GM21576 (cell line): ENCODE results near the gene RFTN1.

ENCODE experiments used
- ATAC-seq: cut with Tn5 transposase; IDR thresholded peaks from one replicate; pipeline ENCODE4 v1.9.1; 2021; ENCODE audit warnings: mild to moderate bottlenecking, moderate library complexity; ENCODE audit not compliant: unreplicated experiment

The RFTN1 gene

DNA sequence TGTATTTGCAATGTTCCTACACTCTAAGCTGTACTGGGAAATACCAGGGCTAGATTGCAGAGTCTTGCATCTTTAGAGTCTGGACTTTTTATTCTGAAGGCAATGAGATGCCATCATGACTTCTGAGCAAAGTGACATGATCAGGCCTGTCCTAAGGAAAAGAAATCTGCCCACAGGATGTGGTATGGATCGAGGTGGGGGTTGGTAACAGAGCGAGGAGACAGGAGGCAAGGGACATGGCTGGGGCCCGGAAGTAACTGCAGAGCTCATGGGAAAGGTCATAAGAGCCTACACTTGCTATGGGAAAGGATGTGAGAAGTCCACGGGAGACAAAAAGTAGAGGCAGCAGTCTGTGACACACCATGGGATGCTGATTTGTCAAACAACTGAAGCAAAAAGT is 126.9 kb downstream of the RFTN1 start:
- no peak for ATAC-seq

DNA sequence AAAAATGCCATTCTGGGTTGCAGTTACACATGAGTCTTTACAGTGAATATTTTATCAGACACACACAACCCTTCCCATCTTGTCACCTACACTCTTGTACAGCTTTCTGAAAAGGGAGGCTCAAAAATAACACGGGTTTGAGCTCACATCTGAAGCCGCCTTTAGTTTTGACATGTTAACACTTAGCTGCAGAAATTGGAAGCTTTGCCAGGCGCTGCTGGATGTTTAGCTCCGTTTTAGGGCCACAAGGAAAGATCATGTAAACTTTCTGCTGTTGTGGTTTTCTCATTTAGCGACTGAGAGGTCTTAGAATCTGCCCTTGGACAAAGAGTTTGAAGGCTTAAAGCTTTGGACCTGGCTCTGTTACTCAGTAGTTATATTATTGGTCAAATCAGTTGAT is 128.3 kb downstream of the RFTN1 start:
- no peak for ATAC-seq

DNA sequence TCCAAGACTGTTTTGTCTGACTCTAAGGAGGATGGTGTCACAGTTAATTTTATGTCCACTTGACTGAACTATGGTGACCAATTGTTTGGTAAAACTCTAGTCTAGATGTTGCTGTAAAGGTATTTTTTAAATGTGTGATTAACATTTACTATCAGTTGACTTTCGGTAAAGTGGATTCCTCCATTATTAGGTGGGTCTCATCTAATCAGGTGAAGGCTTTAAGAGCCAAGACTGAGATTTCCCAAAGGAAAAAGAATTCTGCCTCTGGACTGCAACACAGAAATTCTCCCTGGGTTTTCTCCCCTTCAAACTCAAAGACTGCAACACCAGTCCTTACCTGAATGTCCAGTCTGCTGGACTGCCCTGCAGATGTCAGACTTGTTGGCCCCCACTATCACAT is 129.6 kb downstream of the RFTN1 start:
- ATAC-seq = no peak

DNA sequence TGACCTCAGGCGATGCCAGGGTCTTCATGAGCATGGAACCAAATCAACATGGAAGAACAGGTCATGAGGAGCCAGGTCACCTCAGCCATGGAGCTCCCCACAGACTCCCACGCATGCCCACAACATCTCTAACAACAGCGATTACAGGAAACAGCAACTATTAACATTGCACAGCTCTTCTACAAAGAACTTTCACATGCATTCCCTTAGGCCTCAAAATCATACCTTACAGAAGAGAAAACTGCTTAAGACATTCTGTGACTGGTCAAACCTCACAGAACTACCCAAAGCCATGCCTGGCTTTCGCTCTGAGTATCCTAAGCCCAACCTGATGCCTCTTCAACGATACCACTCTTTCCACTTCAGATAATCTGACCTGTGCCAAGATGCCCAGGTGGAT is 130.7 kb downstream of the RFTN1 start:
- ATAC-seq = peak; percentile 33

- no peak for ATAC-seq
These were observed 132.1 kb downstream of the RFTN1 start for GRCh38 chr3:16381426-16381825.

GRCh38 chr3:16380421-16380820 is 133.1 kb downstream of the RFTN1 start:
- ATAC-seq = no peak

DNA sequence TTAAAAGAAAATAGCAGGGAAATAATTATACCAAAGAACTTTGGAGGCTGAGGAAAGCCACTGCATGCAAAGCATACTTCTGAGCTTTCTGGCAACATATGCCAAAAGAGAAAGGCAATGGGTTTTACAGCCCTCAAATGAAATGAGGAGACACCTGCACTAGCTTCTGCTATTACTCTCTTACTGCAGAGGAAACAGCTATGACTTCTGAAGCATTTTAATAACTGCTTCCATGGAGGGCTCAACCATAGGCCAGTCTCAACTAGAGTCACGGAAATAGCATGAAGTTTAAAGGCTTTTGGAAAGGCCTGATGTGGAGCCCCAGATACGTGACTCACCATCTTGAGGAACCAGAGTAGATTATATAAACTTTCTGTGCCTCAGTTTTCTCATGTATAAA is 133.7 kb downstream of the RFTN1 start:
- peak; percentile 27 for ATAC-seq

GRCh38 chr3:16378920-16379319 is 134.6 kb downstream of the RFTN1 start:
- peak; percentile 25 for ATAC-seq

GRCh38 chr3:16378415-16378814 is 135.1 kb downstream of the RFTN1 start:
- ATAC-seq = no peak

DNA sequence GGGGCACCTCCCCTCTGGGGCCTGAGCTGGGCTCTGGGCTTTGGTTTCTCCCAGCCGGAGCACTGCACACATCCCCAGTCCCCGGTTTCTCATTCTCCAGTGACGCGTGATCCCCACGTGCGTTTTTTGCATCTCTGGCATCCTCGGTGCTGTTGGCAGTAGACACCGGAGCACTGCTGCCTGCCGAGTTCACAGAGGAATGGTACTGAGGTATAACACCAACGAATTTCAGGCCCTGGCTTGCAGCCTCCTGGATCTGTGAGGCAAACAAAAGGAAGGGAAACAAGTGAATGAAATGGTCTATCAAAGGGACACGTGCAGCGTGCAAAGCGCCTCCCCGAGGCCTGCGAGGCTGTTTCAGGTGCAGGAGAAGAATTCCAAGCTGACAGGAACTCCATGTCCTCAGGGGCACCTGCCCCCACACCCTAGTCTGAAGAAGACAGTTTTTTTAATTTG is 135.6 kb downstream of the RFTN1 start:
- no peak for ATAC-seq

GRCh38 chr3:16377196-16377595 is 136.3 kb downstream of the RFTN1 start:
- no peak for ATAC-seq

DNA sequence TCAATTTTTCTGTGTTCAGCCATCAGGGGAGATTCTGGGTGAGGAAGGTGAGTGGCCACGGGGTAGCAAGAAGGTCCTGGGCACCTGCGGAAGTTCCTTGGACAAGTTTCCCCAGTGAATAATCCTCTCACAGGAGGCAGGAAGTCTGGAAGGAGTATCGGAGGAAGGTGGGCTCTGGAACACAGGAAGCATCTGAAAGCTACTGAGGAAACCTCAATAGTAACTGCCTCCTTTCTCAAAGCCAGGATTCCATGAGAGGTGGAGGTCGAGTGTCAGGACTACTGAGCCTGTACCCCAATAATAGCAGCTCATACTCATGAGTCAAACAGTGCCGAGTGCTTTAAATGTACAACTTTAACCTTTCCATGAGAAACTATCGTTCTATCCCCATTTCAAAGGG is 137.6 kb downstream of the RFTN1 start:
- no peak for ATAC-seq

DNA sequence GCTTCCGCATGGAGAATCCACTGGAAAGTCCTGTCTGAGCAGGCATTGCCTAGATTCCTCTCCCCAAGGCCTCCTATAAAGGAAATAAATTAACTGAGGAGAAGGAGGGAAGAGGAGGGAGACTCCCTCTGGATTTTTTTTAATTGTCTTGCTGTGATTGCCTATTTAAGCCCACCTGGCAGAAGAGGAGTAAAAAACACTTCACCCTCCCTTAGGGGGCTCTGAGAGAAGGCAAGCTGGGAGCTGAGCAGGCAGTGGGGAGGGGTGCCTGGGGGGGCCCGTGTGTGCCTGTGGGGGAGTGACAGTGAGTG is 138.6 kb downstream of the RFTN1 start:
- ATAC-seq = no peak

DNA sequence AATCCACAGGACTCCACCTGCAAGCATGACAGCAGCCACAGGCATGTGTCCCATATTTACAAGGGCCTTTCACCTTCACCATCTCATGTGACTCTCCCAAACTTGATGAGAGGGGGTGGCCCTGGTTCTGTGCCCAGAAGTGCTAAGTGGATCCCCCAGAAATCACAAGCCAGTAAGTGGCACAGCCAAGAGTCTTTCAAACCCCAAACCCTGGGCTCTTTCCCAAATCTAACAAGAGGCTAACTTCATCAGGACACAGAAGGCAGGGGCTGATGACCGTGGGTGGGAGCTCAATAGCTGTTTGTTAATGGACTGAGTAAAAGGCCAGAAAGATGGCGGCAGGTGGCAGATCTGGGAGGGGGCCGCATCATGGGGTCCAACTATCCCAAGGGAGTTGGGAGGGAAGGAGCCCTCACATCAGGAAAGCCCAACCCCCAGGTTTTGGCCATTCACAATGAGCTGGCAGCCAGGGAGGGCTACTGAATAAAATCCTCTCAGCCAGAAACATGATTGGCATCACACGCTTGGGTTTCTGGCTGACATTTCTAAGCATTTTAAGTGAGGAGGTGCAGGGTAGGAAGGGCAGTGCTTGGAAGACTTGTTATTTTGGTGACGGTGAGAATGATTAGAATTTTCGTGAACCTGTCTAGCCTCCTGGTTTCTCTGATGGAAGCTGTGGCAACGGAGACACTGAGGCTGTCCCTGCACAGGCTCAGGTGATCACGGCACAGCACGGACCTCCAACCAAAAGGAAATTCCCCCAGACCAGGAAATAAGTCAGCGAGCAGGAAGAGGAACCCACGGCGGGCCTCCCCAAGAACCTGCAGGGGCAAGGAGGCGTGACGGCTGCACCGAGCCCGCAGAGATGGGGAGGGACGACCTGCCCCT is 139.2 kb downstream of the RFTN1 start:
- ATAC-seq = peak; percentile 33

GRCh38 chr3:16373341-16373946 is 140.1 kb downstream of the RFTN1 start:
- ATAC-seq = no peak

GRCh38 chr3:16372362-16373292 is 140.9 kb downstream of the RFTN1 start:
- ATAC-seq = no peak

DNA sequence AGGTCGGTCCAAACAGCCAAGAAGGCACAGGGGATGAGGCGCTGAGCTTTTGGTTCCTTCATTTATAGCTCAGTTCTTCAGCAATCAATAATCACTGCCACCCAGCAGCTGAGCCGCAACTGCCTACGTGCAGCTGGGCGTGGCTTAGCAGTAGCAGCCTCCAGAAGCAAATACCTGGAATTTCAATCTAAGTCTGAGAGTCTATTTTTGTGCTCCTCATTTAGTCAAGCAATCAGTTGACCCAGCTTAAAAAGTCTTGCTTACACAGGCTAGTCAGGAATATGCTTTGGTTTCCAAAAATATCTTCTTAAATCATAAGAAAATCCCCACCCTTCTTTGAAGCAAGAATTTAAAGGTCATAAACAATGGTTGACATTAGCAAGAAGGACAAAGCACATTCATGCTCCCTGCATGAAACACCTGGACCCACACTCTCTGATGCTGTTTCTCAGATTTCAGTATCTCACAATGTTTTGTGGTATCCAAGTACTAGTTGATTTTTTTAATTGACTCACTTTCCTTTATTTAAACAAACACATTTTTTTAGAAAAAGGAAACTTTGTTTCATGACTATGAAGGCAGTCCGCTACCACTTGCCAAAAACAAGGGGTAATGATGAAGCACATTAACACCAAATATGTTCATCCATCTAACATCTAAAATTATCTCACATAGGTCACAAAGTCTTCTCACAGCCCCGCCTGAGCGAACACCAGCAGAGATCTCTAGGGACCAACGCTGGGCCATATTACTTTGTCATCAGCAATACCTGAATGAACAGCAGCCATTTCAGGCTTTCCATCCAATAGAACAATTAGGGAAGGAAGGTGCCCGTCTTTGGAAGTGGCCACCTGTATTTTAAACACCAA is 142.4 kb downstream of the RFTN1 start:
- ATAC-seq = no peak

- ATAC-seq = no peak
These were observed 143.0 kb downstream of the RFTN1 start for GRCh38 chr3:16370503-16370871.

- no peak for ATAC-seq
These were observed 143.6 kb downstream of the RFTN1 start for GRCh38 chr3:16369885-16370284.

GRCh38 chr3:16369276-16369675 is 144.2 kb downstream of the RFTN1 start:
- ATAC-seq = no peak

DNA sequence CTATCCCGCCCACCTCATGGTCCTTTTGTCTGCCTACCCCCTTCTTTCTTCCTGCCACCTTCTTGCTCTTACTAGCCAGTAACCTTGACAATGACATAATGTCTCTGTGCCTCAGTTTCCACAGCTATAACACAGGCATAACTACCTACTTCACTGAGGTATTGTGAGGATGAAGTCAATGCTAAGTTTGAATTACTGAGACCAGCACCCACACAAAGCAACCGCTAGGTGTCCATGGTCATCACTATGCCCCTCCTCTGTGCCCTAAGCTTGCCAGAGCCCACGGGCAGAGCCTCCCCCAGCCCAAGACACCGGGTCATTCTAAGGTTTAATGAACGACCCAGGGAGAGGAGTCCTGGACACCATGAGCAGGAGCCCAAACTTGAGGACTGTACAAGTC is 146.9 kb downstream of the RFTN1 start:
- no peak for ATAC-seq
